Naive thymus-derived CD4-positive, alpha-beta T cell (primary cell): ENCODE measurements around the gene BCL2. TPM values are rescaled to one million over a fixed set of nuclear protein-coding genes. Genes with fewer than 3 reads are reported as not detected.

Source experiments
- ATAC-seq: fragments of 150-1000 bp; cut with Tn5 transposase; 2 replicates; pipeline ENCODE4 v1.10.0; 2021; ENCODE audit warnings: mild to moderate bottlenecking, moderate library complexity
- CTCF ChIA-PET: fragments of 350-600 bp; sonication (Branson Sonifier 250); formaldehyde crosslinking; loops from one replicate; lab custom pipeline; 2021; ENCODE audit warnings: antibody characterized with exemption; lab: Charles Lee
- POLR2A ChIA-PET: fragments of 350-600 bp; sonication (Branson Sonifier 250); formaldehyde crosslinking; loops from one replicate; lab custom pipeline; 2021; ENCODE audit warnings: antibody characterized with exemption, inconsistent platforms; lab: Charles Lee
- DNase-seq, 9 donors: peaks; one replicate each; pipeline versions ENCODE4 v3.0.0 to v3.0.0-alpha.2; 2020 to 2022; ENCODE audit warnings: mixed read lengths in 1 of 9
- H3K27ac ChIP-seq: one replicate; pipeline ENCODE4 v1.7.0; 2013; ENCODE audit warnings: mild to moderate bottlenecking, low read depth, low read length, moderate library complexity
- H3K27me3 ChIP-seq, 2 donors: one replicate each; pipeline ENCODE4 v1.7.0; 2013; ENCODE audit warnings: low read length in 2 of 2, mild to moderate bottlenecking in 2 of 2, moderate library complexity in 2 of 2; ENCODE audit not compliant: control insufficient read depth in 2 of 2, insufficient read depth in 2 of 2
- H3K36me3 ChIP-seq, 3 experiments: 1 replicate in 2 of 3; 2 replicates in 1 of 3; pipeline ENCODE4 v1.7.0; 2013; ENCODE audit warnings: low read length in 3 of 3, mild to moderate bottlenecking in 3 of 3, moderate library complexity in 1 of 3; ENCODE audit not compliant: insufficient read depth in 3 of 3, control insufficient read depth in 2 of 3
- H3K4me1 ChIP-seq, 2 donors: one replicate each; pipeline ENCODE4 v1.7.0; 2013; ENCODE audit warnings: low read length in 2 of 2, mild to moderate bottlenecking in 2 of 2, moderate library complexity in 1 of 2; ENCODE audit not compliant: control insufficient read depth in 2 of 2, insufficient read depth in 2 of 2
- H3K4me3 ChIP-seq: 2 replicates; pipeline ENCODE4 v1.7.0; 2013; ENCODE audit warnings: mild to moderate bottlenecking, low read length
- H3K9me3 ChIP-seq, 3 experiments: 1 replicate in 2 of 3; 2 replicates in 1 of 3; pipeline ENCODE4 v1.7.0; 2013; ENCODE audit warnings: low read length in 3 of 3; ENCODE audit not compliant: control insufficient read depth in 2 of 3
- H3K27ac Mint-ChIP-seq, 9 donors: one replicate each; pipeline ENCODE4 v1.8.0; 2020 to 2022; ENCODE audit warnings: mixed read lengths in 9 of 9, mild to moderate bottlenecking in 8 of 9, moderate library complexity in 5 of 9, inconsistent platforms in 2 of 9
- H3K27me3 Mint-ChIP-seq, 5 donors: one replicate each; pipeline ENCODE4 v1.8.0; 2021 to 2022; ENCODE audit warnings: mixed read lengths in 5 of 5, mild to moderate bottlenecking in 1 of 5
- H3K36me3 Mint-ChIP-seq, 5 donors: one replicate each; pipeline ENCODE4 v1.8.0; 2020 to 2022; ENCODE audit warnings: mixed read lengths in 5 of 5, mild to moderate bottlenecking in 3 of 5, inconsistent platforms in 1 of 5
- H3K4me1 Mint-ChIP-seq, 7 donors: one replicate each; pipeline ENCODE4 v1.8.0; 2020 to 2022; ENCODE audit warnings: mixed read lengths in 7 of 7, mild to moderate bottlenecking in 3 of 7, inconsistent platforms in 1 of 7
- H3K4me3 Mint-ChIP-seq, 10 donors: one replicate each; pipeline ENCODE4 v1.8.0; 2020 to 2022; ENCODE audit warnings: mild to moderate bottlenecking in 10 of 10, mixed read lengths in 10 of 10, moderate library complexity in 6 of 10, inconsistent platforms in 2 of 10
- H3K9me3 Mint-ChIP-seq, 11 donors: one replicate each; pipeline ENCODE4 v1.8.0; 2020 to 2022; ENCODE audit warnings: mixed read lengths in 11 of 11, mild to moderate bottlenecking in 4 of 11, inconsistent platforms in 1 of 11, moderate library complexity in 1 of 11
- intact Hi-C, 2 donors: fragments of 100-400 bp; cut with micrococcal nuclease; formaldehyde crosslinking; loops; one replicate each; pipeline ENCODE4 v1.15.1; 2023
- polyA plus RNA-seq, 2 donors: library from polyadenylated mRNA; unstranded; fragments of 300-500 nt; fragmentation: Illumina TruSeq; gene quantifications; one replicate each; pipeline ENCODE4 v1.2.3, GENCODE V29; 2021
- total RNA-seq, 6 experiments: library from RNA in 5 of 6; stranded (reverse) in 5 of 6; gene quantifications; 1 replicate in 5 of 6; 2 replicates in 1 of 6; pipeline ENCODE4 v1.2.3 and lab custom pipeline; 2021 to 2026

BCL2 gene
- total and polyA plus RNA-seq, 7 experiments from 2014 or later: 32.7 to 154 (median 40.1) TPM

- H3K4me3 Mint-ChIP-seq: peak overlapping the region; percentile 78 to 99 (median 88)
- peaks cover 0 to 39% (median 0%) of the 10 kb centered on the region in 5 donors for H3K36me3 Mint-ChIP-seq
- ChIA-PET CTCF (interaction anchor here (0.6 to 5.7 kb wide), 9 partner anchors 13 to 160 kb away, joined by 3 to 51 read pairs (median 3); partner anchors contain the start of gene BCL2), POLR2A (interaction anchor here (0.6 to 7.1 kb wide), 28 partner anchors 9 to 165 kb away, joined by 3 to 75 read pairs (median 5); partner anchors contain the start of gene BCL2)
- ATAC-seq (no peak), DNase-seq (no peak)
- Histone ChIP-seq H3K4me1 (peaks cover 93% of the 10 kb centered on the region in 2 donors), H3K9me3 (no peaks in the 10 kb centered on the region), H3K27ac (peak overlapping the region; percentile 90), H3K27me3 (no peaks in the 10 kb centered on the region), H3K4me3 (peak overlapping the region; percentile 56), H3K36me3 (no peaks in the 10 kb centered on the region)
- H3K27ac Mint-ChIP-seq: peak overlapping the region; percentile 93 to 99 (median 95)
- peaks cover 86 to 100% (median 100%) of the 10 kb centered on the region in 7 donors for H3K4me1 Mint-ChIP-seq
- peaks cover 0 to 1% (median 0%) of the 10 kb centered on the region in 11 donors for H3K9me3 Mint-ChIP-seq
- intact Hi-C loops: loop anchor here in 1 of 2 donors (5.0 kb wide), 1 partner anchor 144 kb away; no protein-coding TSS in a partner anchor
- H3K27me3 Mint-ChIP-seq: no peaks in the 10 kb centered on the region
Measured at GRCh38 chr18:63158012-63158631, 161.4 kb downstream of the BCL2 start.

GRCh38 chr18:63157293-63158011, 162.1 kb downstream of the BCL2 start:
- Histone ChIP-seq H3K4me3 (peak overlapping the region; percentile 56), H3K9me3 (no peaks in the 10 kb centered on the region), H3K27ac (peak overlapping the region; percentile 90), H3K4me1 (peaks cover 93% of the 10 kb centered on the region in 2 donors), H3K36me3 (no peaks in the 10 kb centered on the region), H3K27me3 (no peaks in the 10 kb centered on the region)
- Mint-ChIP-seq H3K27ac (peak overlapping the region; percentile 93 to 99 (median 95)), H3K9me3 (no peaks in the 10 kb centered on the region), H3K4me1 (peaks cover 86 to 100% (median 100%) of the 10 kb centered on the region in 7 donors), H3K36me3 (peaks cover 0 to 34% (median 0%) of the 10 kb centered on the region in 5 donors), H3K27me3 (no peaks in the 10 kb centered on the region), H3K4me3 (peak overlapping the region; percentile 78 to 99 (median 88))
- ATAC-seq (no peak), DNase-seq (peak in 7 of 9 donors; percentile 44 to 61 (median 54))
- CTCF ChIA-PET: interaction anchor here (0.6 to 5.7 kb wide), 9 partner anchors 14 to 161 kb away, joined by 3 to 51 read pairs (median 3); partner anchors contain the start of gene BCL2
- POLR2A ChIA-PET: interaction anchor here (0.7 to 7.1 kb wide), 32 partner anchors 9 to 264 kb away, joined by 3 to 75 read pairs (median 5); partner anchors contain the start of gene BCL2
- intact Hi-C loops: loop anchor here in 1 of 2 donors (5.0 kb wide), 1 partner anchor 145 kb away; no protein-coding TSS in a partner anchor

- intact Hi-C loops: loop anchor here (1.0 to 5.0 kb wide), 13 partner anchors 7 to 441 kb away; partner anchors contain the start of genes BCL2 (in 1 of the 2), PHLPP1 (in 1 of the 2) and VPS4B (in 1 of the 2)
- no peaks in the 10 kb centered on the region for H3K9me3 ChIP-seq
- H3K27ac ChIP-seq: peak overlapping the region; percentile 90
- H3K36me3 ChIP-seq: no peaks in the 10 kb centered on the region
- H3K4me3 ChIP-seq: peak overlapping the region; percentile 56
- H3K27me3 Mint-ChIP-seq: no peaks in the 10 kb centered on the region
- ATAC-seq (no peak), DNase-seq (no peak)
- H3K9me3 Mint-ChIP-seq: no peaks in the 10 kb centered on the region
- peaks cover 0 to 34% (median 0%) of the 10 kb centered on the region in 5 donors for H3K36me3 Mint-ChIP-seq
- peak overlapping the region; percentile 77 to 99 (median 95) for H3K27ac Mint-ChIP-seq
- POLR2A ChIA-PET: interaction anchor here (0.7 to 7.1 kb wide), 22 partner anchors 9 to 165 kb away, joined by 3 to 75 read pairs (median 6); partner anchors contain the start of gene BCL2
- H3K4me1 ChIP-seq: peaks cover 91 to 95% of the 10 kb centered on the region in 2 donors
- H3K27me3 ChIP-seq: no peaks in the 10 kb centered on the region
- H3K4me3 Mint-ChIP-seq: peak overlapping the region; percentile 78 to 99 (median 88)
- CTCF ChIA-PET: interaction anchor here (0.5 to 5.7 kb wide), 13 partner anchors 14 to 167 kb away, joined by 3 to 51 read pairs (median 6); partner anchors contain the start of gene BCL2
- H3K4me1 Mint-ChIP-seq: peaks cover 81 to 100% (median 100%) of the 10 kb centered on the region in 7 donors
Measured at GRCh38 chr18:63155910-63156773, 163.4 kb downstream of the BCL2 start.

- intact Hi-C loops: loop anchor here (1.0 to 5.0 kb wide), 12 partner anchors 8 to 440 kb away; partner anchors contain the start of genes BCL2 (in 1 of the 2) and PHLPP1 (in 1 of the 2)
- peak overlapping the region; percentile 90 for H3K27ac ChIP-seq
- H3K4me1 Mint-ChIP-seq: peaks cover 80 to 100% (median 100%) of the 10 kb centered on the region in 7 donors
- H3K9me3 ChIP-seq: no peaks in the 10 kb centered on the region
- H3K4me3 ChIP-seq: peak overlapping the region; percentile 56
- peaks cover 0 to 33% (median 0%) of the 10 kb centered on the region in 5 donors for H3K36me3 Mint-ChIP-seq
- CTCF ChIA-PET: interaction anchor here (0.5 to 5.7 kb wide), 18 partner anchors 10 to 168 kb away, joined by 3 to 51 read pairs (median 5); partner anchors contain the start of gene BCL2
- no peaks in the 10 kb centered on the region for H3K36me3 ChIP-seq
- peak overlapping the region; percentile 78 to 99 (median 88) for H3K4me3 Mint-ChIP-seq
- no peaks in the 10 kb centered on the region for H3K27me3 Mint-ChIP-seq
- DNase-seq (peak; percentile 64 to 89 (median 80)), ATAC-seq (peak; percentile 85)
- H3K27me3 ChIP-seq: no peaks in the 10 kb centered on the region
- peak overlapping the region; percentile 77 to 99 (median 95) for H3K27ac Mint-ChIP-seq
- H3K4me1 ChIP-seq: peaks cover 89 to 92% of the 10 kb centered on the region in 2 donors
- POLR2A ChIA-PET: interaction anchor here (0.6 to 7.1 kb wide), 25 partner anchors 8 to 267 kb away, joined by 3 to 75 read pairs (median 5); partner anchors contain the start of genes BCL2 and VPS4B
- no peaks in the 10 kb centered on the region for H3K9me3 Mint-ChIP-seq
Measured at GRCh38 chr18:63155169-63155852, 164.3 kb downstream of the BCL2 start.
